GM18861 (cell line): ENCODE measurements around the gene CATSPERD.
"Not testable (repeated sequence)": the region's sequence is repeated elsewhere in the genome, so short reads cannot be mapped to it uniquely, and the experiment has no call there.

Experiments
- ATAC-seq: cut with Tn5 transposase; IDR thresholded peaks from one replicate; pipeline ENCODE4 v1.9.1; 2021; ENCODE audit not compliant: unreplicated experiment

CATSPERD gene

GRCh38 chr19:5727453-5728050, 7.1 kb downstream of the CATSPERD start:
- no peak for ATAC-seq

DNA sequence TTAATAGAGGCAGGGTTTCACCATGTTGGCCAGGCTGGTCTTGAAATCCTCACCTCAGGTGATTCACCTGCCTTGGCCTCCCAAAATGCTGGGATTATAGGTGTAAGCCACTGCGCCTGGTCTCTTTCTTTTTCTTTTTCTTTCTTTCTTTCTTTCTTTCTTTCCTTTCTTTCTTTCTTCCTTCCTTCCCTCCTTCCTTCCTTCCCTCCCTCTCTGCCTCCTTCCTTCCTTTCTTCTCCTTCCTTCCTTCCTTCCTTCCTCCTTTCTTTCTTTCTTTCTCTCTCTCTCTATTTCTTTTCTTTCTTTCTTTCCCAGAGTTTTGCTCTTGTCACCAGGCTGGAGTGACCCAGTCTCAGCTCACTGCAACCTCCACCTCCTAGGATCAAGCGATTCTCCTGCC, 12.7 kb downstream of the CATSPERD start:
- not testable (repeated sequence) for ATAC-seq

DNA sequence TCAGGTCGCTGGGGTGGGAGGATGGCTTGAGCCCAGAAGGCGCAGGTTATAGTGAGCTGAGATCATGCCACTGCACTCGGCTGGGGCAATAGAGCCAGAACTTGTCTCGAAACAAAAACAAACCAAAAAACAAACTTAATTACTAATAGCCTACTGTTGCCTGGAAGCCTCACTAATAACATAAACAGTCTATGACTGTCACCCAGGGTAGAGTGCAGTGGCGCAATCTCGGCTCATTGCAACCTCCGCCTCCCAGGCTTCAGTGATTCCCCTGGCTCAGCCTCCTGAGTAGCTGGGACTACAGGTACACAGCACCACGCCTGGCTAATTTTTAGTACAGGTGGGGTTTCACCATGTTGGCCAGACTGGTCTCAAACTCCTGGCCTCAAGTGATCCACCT, 18.0 kb downstream of the CATSPERD start:
- no peak for ATAC-seq

- no peak for ATAC-seq
Measured at GRCh38 chr19:5742051-5742450, 21.6 kb downstream of the CATSPERD start.

- no peak for ATAC-seq
Measured at GRCh38 chr19:5743630-5744029, 23.2 kb downstream of the CATSPERD start.

DNA sequence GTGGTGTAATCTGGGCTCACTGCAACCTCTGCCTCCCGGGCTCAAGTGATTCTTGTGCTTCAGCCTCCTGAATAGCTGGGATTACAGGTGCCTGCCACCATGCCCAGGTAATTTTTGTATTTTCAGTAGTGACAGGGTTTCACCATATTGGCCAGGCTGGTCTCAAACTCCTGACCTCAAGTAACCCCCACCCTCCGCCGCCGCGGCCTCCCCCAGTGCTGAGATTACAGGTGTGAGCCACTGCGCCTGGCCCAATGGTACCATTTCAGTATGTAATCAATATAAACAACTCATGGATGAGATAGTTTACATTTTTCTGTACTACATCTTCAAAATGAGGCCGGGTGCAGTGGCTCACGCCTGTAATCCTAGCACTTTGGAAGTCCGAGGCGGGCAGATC, 24.6 kb downstream of the CATSPERD start:
- ATAC-seq: not testable (repeated sequence)

DNA sequence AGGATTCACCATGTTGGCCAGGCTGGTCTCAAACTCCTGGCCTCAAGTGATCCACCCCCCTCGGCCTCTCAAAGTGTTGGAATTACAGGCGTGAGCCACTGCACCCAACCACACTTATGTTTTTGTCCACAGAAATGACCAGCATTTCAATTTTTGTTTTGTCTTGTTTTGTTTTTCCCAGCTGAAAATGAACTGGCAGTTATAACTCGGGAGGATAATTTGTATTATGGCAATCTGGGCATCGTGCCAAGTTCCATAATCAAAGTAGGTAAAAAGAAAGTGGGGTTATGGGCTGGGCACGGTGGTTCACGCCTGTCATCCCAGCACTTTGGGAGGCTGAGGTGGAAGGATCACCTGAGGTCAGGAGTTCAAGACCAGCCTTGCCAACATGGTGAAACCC, 28.5 kb downstream of the CATSPERD start:
- not testable (repeated sequence) for ATAC-seq

GRCh38 chr19:5749505-5749904, 29.1 kb downstream of the CATSPERD start:
- no peak for ATAC-seq

DNA sequence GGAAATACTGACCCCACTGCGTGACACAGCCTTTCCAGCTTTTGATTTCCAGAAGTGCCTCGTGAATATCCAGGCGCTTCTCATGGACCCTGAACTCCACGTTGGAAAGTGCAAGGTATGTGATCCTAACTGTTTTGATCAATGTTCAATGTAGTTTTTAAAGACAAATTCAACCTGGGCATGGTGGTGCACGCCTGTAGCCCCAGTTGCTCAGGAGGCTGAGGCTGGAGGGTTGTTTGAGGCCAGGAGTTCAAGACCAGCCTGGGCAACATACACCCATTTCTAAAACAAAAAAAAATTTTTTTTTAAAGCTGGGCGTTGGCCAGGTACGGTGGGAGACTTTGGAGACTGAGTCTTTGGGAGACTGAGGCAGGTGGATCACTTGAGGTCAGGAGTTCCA, 31.3 kb downstream of the CATSPERD start:
- ATAC-seq: no peak

- ATAC-seq: no peak
Measured at GRCh38 chr19:5753743-5754142, 33.3 kb downstream of the CATSPERD start.

DNA sequence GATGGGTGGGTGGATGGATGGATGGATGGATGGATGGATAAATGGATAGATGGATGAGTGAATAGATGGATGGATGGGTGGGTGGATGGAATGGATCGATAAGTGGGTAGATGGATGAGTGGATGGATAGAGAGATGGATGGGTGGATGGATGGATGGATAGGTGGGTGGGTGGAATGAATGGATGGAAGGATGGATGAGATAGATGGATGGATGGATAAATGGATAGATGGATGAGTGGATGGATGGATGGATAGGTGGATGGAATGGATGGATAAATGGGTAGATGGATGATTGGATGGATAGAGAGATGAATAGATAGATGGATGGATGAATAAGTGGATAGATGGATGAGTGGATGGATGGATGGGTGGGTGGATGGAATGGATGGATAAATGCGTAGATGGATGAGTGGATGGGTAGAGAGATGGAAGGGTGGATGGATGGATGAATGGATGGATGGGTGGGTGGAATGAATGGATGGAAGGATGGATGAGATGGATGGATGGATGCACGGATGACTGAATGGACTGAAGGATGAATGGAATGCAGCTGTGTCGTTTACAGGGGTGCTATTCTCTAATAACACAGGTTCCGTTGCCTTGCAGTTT, 42.3 kb downstream of the CATSPERD start:
- ATAC-seq: no peak

- ATAC-seq: no peak
Measured at GRCh38 chr19:5765220-5765619, 44.8 kb downstream of the CATSPERD start.

GRCh38 chr19:5767949-5768348, 47.5 kb downstream of the CATSPERD start:
- ATAC-seq: no peak

- no peak for ATAC-seq
Measured at GRCh38 chr19:5772416-5772815, 52.0 kb downstream of the CATSPERD start.

DNA sequence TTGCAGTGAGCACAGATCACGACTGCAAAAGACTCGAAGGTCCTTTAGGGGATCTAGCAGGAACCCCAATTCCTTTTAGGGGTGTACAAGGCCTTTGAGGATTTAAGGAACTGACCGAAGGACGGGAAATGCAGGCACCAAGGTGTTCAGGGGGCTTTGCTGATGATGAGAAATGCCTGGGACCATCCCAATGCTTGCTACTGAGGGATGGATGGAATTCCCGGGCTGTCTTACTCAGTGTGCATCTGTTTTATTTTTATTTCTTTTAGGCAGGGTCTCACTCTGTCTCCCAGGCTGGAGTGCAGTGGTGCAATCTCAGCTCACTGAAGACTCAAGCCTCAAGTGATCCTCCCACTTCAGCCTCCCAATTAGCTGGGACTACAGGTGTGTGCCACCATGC, 52.8 kb downstream of the CATSPERD start:
- no peak for ATAC-seq

GRCh38 chr19:5774921-5775320, 54.5 kb downstream of the CATSPERD start:
- ATAC-seq: no peak

DNA sequence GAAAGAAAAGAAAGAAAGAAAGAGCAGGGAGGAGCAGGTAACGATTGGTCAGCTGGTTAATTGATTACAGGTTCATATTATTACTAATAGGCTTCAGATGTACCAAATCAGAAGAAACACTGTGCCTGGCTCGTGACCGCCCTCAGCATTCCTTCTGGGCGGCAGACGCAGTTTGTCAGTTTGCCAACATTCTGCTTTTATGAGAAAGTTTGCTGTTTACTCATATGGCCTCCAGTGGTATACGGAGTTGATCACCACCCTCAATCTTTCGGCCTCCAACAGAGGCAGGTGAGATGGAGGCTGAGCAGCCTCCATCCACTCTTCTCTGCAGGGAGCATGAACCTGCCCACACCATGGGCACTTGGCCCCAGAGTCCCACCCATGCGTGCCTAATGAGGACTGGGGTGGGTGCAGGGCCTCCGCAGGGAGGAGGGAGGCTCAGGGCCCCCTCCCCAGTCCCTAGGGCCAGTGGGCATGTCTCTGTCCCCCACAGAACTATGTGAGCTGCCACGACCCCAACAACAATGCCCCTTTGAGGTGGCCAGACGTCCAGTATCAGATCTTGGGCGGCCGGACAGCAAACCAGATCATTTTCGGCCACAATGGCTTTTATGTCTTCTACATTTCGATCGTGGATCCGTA, 55.4 kb downstream of the CATSPERD start:
- no peak for ATAC-seq

DNA sequence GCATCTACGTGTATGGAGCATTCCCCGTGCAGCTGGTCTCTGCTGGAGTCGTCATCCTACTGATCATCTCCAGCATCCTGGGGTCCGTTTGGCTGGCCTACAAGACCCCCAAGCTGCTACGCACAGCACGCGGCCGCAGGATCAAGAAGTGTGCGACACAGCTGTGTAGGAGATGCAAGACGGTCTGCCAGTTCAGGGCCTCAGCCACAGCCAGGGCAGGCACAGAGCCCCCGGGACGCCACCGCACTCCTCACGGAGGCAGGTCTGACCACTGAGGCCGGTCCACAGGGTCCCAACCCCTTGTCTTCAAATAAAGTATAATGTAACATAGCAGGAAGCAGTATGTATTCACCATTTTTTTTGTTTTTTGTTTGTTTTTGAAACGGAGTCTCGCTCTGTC, 58.0 kb downstream of the CATSPERD start:
- ATAC-seq: no peak

DNA sequence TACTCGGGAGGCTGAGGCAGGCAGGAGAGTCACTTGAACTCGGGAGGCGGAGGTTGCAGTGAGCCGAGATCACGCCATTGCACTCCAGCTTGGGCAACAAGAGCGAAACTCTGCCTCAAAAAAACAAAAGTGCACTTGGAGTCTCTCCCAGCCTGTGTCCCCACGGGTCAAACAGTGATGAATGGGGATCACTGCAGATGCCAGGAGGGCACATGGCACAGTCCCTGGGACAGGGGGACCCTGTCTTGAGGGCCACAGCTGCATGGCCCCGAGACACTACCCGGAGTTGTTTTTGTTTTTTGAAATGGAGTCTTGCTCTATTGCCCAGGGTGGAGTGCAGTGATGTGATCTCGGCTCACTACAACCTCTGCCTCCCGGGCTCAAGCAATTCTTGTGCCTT, 60.5 kb downstream of the CATSPERD start:
- not testable (repeated sequence) for ATAC-seq

- no peak for ATAC-seq
Measured at GRCh38 chr19:5782322-5782721, 61.9 kb downstream of the CATSPERD start.

- no peak for ATAC-seq
Measured at GRCh38 chr19:5782945-5783919, 62.8 kb downstream of the CATSPERD start.
